WERI-Rb-1 (cell line): ENCODE results near the gene COX17.

Experiments used
- DNase-seq: peaks from one replicate; pipeline ENCODE4 v3.0.0-alpha.2; 2020
- H3K27ac ChIP-seq: fragments of 250-450 bp; sonication (Bioruptor Pico); 2 replicates; pipeline ENCODE4 v1.5.1; 2020; ENCODE audit warnings: mild to moderate bottlenecking, moderate library complexity
- H3K27me3 ChIP-seq: fragments of 250-450 bp; sonication (Bioruptor Pico); 2 replicates; pipeline ENCODE4 v1.5.1; 2021; ENCODE audit warnings: mild to moderate bottlenecking, low read depth, moderate library complexity; ENCODE audit not compliant: insufficient read depth, severe bottlenecking
- H3K36me3 ChIP-seq: fragments of 250-450 bp; sonication (Bioruptor Pico); 2 replicates; pipeline ENCODE4 v1.5.1; 2020; ENCODE audit warnings: mild to moderate bottlenecking, moderate library complexity
- H3K4me3 ChIP-seq: 2 replicates; pipeline ENCODE4 v1.5.1; 2011; ENCODE audit warnings: low read depth, mild to moderate bottlenecking, control low read depth, low read length
- H3K9me3 ChIP-seq: fragments of 250-450 bp; sonication (Bioruptor Pico); 2 replicates; pipeline ENCODE4 v1.5.1; 2021; ENCODE audit warnings: mild to moderate bottlenecking, moderate library complexity; ENCODE audit not compliant: severe bottlenecking
- TF ChIP-seq, protein P1 (sequence below): IDR thresholded peaks from 2 replicates; pipeline ENCODE4 v1.5.1; 2011; ENCODE audit warnings: low read depth, mild to moderate bottlenecking, control low read depth, inconsistent platforms, low read length

COX17 gene

DNA sequence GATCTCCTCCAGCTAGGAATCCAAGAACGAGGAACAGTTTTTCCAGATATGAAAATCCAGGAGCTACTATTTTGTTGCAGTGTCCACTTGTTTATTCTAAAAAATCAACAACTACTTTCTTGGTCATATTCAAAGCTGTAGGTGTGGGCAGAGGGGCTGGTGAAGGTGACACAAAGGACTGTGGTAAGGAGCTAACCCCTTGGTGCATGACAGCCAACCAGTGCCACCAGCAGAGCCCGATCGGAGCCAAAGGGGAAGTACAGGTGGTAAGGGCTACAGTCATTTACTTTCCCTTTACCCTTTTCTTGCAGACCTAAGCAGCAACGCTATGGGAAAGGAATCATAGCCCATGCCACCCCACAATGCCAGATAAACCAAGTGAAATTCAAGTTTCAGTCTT, 48.8 kb downstream of the COX17 start:
- TF ChIP-seq, protein P1, sequence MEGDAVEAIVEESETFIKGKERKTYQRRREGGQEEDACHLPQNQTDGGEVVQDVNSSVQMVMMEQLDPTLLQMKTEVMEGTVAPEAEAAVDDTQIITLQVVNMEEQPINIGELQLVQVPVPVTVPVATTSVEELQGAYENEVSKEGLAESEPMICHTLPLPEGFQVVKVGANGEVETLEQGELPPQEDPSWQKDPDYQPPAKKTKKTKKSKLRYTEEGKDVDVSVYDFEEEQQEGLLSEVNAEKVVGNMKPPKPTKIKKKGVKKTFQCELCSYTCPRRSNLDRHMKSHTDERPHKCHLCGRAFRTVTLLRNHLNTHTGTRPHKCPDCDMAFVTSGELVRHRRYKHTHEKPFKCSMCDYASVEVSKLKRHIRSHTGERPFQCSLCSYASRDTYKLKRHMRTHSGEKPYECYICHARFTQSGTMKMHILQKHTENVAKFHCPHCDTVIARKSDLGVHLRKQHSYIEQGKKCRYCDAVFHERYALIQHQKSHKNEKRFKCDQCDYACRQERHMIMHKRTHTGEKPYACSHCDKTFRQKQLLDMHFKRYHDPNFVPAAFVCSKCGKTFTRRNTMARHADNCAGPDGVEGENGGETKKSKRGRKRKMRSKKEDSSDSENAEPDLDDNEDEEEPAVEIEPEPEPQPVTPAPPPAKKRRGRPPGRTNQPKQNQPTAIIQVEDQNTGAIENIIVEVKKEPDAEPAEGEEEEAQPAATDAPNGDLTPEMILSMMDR = no peak
- DNase-seq = no peak
- Histone ChIP-seq H3K9me3 (no peaks in the 10 kb centered on the region), H3K4me3 (no peak overlapping the region), H3K27me3 (no peaks in the 10 kb centered on the region), H3K27ac (no peak overlapping the region), H3K36me3 (no peaks in the 10 kb centered on the region)

DNA sequence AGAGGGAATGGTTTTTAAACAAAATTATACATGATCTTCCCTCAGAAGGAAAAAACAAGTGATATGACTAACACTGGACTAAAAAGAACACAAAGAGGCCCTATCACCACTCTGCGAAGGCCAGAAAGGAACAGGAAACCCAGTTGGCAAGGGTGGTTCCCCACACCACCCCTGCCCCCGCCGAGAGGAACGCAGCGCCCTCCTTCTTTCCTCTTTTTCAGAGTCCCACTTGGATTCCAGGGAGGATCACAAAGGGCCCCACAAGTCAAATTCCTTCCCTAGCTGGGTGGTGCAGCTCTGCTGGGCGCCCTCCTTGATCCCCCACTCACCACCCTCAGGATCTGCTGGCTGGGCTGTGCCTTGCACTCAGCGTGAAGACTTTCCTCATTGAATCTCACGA, 49.7 kb downstream of the COX17 start:
- TF ChIP-seq, protein P1 = no peak
- DNase-seq = no peak
- H3K9me3 ChIP-seq = no peaks in the 10 kb centered on the region
- H3K36me3 ChIP-seq = no peaks in the 10 kb centered on the region
- H3K27me3 ChIP-seq = no peaks in the 10 kb centered on the region
- no peak overlapping the region for H3K4me3 ChIP-seq
- H3K27ac ChIP-seq = no peak overlapping the region

DNA sequence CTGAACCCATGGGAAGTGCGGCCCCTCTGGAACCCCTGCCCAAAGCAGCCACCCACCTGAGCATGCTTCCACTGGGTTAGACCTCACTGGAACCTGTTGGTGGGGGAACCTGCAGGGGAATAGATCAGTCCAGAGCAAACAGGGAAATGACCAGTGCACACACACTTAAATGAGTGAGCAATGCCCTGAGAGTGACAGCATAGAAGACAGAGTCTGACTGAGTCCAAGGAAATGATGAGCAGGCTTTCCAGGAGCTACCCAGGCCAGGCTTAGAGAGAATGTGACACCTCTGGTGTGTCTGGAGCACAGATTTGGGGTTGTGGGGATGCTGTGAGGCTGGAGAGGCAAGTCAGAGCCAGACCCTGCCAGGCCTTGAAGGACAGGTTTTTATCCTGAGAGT, 51.0 kb downstream of the COX17 start:
- no peak for DNase-seq
- Histone ChIP-seq H3K36me3 (no peaks in the 10 kb centered on the region), H3K27ac (no peak overlapping the region), H3K9me3 (no peaks in the 10 kb centered on the region), H3K27me3 (no peaks in the 10 kb centered on the region), H3K4me3 (no peak overlapping the region)
- TF ChIP-seq, protein P1 = no peak

DNA sequence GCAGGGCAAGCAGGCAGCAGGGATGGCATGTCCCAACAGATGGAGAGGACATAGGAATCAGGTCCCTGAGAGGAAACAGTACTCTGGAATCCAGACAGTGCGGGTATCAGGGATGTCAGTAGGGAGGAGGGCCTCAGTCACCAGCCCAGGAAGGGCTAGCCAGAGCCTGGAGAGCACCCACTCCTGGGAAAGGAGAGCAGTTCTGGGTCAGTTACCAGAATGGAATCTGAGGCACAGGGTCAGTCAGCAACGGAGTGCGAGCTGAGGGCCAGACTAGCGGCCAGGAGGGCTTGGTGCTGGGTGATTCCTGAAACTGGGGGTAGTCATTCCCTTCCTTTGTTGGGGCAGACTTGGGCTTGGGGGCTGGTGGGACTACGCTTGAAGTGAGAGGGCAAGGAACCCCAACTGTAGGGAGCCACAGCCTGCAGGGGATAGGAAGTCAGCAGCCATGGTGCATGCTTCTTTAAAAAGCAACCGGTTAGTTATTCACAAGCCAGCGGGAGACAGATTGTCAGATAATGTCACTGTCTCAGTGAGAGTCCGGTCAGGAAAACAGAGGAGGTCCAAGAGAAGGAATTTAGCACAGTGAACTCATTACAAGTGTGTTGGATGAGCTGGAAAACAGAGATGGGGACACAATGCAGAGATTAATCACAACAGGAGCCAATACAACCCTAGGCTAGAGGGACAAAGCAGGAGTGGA, 51.6 kb downstream of the COX17 start:
- H3K4me3 ChIP-seq = no peak overlapping the region
- TF ChIP-seq, protein P1 = no peak
- no peak overlapping the region for H3K27ac ChIP-seq
- H3K9me3 ChIP-seq = no peaks in the 10 kb centered on the region
- H3K27me3 ChIP-seq = no peaks in the 10 kb centered on the region
- no peak for DNase-seq
- no peaks in the 10 kb centered on the region for H3K36me3 ChIP-seq

DNA sequence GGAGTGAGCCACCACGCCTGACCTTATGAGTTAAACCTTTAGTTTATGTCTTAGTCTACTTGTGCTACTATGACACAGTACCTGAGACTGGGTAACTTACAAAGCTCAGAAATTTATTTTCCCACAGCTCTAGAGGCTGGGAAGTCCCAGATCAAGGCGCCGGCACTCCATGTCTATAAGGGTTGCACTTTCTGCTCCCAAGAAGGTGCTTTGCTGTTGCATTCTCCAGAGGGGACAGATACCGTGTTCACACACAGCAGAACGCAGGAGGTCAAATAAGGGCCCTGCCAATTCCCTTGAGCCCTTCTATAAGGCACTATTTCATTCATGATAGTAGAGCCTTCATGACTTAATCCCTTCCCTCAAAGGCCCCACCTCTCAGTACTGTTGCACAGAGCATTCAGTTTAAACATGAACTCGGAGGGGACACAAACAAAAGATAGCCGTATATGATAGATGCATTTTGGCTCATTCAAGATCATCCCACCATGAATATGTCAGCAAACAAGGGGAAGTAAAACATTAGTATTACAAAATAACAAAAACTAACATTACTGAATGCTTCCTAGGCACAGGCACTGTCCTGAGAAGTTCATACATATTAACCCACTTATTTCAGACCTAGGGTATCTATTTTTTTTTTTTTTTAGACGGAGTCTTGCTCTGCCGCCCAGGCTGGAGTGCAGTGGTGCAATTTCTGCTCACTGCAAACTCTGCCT, 53.0 kb downstream of the COX17 start:
- H3K4me3 ChIP-seq = no peak overlapping the region
- TF ChIP-seq, protein P1 = no peak
- H3K27ac ChIP-seq = no peak overlapping the region
- no peak for DNase-seq
- H3K36me3 ChIP-seq = no peaks in the 10 kb centered on the region
- no peaks in the 10 kb centered on the region for H3K27me3 ChIP-seq
- H3K9me3 ChIP-seq = no peaks in the 10 kb centered on the region

DNA sequence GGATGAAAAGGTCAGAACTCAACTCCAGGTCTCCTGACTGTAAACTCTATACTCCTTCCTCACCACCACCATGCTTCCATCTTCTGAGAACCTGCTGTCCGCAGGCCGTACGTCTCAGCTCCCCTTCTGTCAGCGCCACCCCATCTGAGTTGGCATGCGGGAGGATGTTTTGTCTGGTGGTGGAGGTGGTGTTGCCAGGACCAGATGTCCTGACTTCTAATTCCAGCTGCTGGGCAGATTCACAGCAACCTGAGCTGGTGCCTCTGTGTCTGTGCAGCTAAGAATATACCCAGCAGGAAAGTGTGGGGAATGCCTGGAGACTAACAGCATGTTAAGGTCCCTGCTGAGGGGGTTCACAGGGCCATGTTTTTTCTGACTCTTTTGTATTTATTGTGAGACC, 56.3 kb downstream of the COX17 start:
- TF ChIP-seq, protein P1 = no peak
- H3K27ac ChIP-seq = no peak overlapping the region
- H3K27me3 ChIP-seq = no peaks in the 10 kb centered on the region
- H3K9me3 ChIP-seq = no peaks in the 10 kb centered on the region
- no peak for DNase-seq
- no peak overlapping the region for H3K4me3 ChIP-seq
- H3K36me3 ChIP-seq = no peaks in the 10 kb centered on the region
